GM18867 (cell line): Measurements from ENCODE around the gene NDFIP2.
A peak's percentile ranks its signal among the peaks of the same experiment; 100 is the strongest.

Source experiments
- ATAC-seq: cut with Tn5 transposase; IDR thresholded peaks from one replicate; pipeline ENCODE4 v1.9.1; 2021; ENCODE audit warnings: mild to moderate bottlenecking, moderate library complexity; ENCODE audit not compliant: unreplicated experiment

The NDFIP2 gene

GRCh38 chr13:79457948-79458347 is 23.0 kb upstream of the NDFIP2 start:
- no peak for ATAC-seq

- no peak for ATAC-seq
These were observed 22.5 kb upstream of the NDFIP2 start for GRCh38 chr13:79458436-79458835.

- no peak for ATAC-seq
These were observed 21.0 kb upstream of the NDFIP2 start for GRCh38 chr13:79459906-79460305.

DNA sequence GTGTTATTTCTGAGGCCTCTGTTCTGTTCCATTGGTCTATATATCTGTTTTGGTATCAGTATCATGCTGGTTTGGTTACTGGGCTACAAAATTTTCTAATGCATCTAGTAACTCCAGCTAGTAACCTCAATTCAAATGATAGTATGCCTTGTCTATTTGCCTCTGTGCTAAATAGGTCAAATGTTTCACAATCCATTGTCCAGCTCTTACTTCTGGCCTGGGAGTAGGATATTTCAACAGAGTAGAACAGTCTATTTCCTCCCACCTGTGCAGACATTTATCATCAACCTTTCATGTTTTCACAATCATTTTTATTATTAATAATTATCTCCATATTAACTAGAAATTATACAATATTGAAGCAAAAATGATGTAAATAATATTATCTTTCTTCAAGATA is 18.1 kb upstream of the NDFIP2 start:
- ATAC-seq, result no peak

DNA sequence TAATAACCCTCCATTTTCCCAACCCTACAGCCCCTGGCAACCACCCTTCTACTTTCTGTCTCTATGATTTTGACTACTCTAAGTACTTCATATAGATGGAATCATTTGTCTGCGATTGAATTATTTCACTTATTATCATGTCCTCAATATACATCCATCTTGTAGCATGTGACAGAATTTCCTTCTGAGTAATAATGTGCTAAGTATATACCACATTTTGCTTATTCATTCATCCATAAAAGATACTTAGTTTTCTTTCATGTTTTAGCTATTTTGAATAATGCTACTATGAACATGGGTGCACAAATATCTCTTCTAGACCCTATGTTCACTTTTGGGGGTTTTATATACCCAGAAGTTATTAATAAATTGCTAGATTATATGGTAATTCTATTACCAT is 17.4 kb upstream of the NDFIP2 start:
- no peak for ATAC-seq

GRCh38 chr13:79466872-79467271 is 14.1 kb upstream of the NDFIP2 start:
- no peak for ATAC-seq

DNA sequence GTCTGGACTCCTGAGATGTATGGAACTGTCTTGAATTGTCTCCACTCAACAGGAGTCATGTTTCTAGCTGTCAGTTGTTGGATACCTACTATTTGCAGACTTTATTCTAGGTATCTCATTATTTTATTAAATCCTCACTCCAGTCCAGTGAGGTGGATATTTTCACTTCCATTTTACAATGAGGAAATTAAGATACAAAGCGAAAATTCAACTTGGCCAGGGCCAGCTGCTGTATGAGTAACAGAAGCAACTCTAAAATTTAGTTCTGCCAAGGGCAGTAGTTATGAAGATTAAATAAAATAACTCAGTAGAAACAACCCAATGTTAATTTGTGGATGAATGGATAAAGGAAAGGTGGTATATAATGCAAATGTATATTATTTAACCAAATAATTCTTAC is 12.6 kb upstream of the NDFIP2 start:
- no peak for ATAC-seq

- ATAC-seq, result peak; percentile 70
These were observed 12.1 kb upstream of the NDFIP2 start for GRCh38 chr13:79468819-79469218.

DNA sequence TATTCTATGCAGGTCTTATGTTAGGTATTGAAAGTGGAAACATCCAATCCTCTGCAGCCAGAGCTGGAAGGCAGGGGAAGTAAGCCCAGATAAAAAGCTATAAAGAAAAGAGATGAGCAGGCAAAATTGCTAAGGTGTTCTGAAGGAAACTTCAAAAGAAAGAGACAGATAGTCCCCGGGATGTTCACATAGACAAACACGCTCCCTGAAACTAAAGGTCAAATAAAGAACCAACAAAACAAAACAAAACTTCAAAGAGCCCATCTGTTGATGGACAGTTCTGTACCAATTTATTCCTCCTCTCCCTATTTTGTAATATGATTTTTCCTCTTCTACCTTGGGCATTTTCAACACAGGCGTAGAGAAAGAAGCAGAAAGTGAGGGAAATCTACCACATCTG is 11.3 kb upstream of the NDFIP2 start:
- no peak for ATAC-seq

DNA sequence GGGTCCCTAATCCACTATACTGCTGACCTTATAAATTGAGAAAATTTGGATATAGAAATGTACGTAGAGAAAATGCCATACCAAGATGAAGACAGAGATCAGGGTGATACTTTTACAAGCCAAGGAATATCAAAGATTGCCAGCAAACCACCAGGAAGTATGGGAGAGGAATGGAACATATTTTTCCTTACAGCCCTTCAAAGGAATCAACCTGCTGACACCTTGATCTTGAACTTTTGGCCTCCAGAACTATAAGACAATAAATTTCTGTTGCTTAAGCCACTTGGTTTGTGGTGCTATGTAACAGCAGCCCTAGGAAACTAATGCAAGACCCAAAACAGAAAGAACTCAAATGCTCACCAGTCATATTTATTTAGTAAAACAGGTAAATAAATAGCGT is 10.3 kb upstream of the NDFIP2 start:
- no peak for ATAC-seq

- no peak for ATAC-seq
These were observed 5.4 kb upstream of the NDFIP2 start for GRCh38 chr13:79475569-79475968.

GRCh38 chr13:79477968-79478367 is 3.0 kb upstream of the NDFIP2 start:
- no peak for ATAC-seq

GRCh38 chr13:79479882-79480281 is 1.1 kb upstream of the NDFIP2 start:
- ATAC-seq, result no peak

- peak; percentile 32 for ATAC-seq
These were observed 714 bp downstream of the NDFIP2 start for GRCh38 chr13:79481685-79482052.

GRCh38 chr13:79482281-79482970 is 1.5 kb downstream of the NDFIP2 start:
- ATAC-seq, result no peak

- no peak for ATAC-seq
These were observed 2.2 kb downstream of the NDFIP2 start for GRCh38 chr13:79483086-79483706.

- ATAC-seq, result no peak
These were observed 4.3 kb downstream of the NDFIP2 start for GRCh38 chr13:79485014-79485811.

GRCh38 chr13:79486433-79487188 is 5.7 kb downstream of the NDFIP2 start:
- no peak for ATAC-seq

DNA sequence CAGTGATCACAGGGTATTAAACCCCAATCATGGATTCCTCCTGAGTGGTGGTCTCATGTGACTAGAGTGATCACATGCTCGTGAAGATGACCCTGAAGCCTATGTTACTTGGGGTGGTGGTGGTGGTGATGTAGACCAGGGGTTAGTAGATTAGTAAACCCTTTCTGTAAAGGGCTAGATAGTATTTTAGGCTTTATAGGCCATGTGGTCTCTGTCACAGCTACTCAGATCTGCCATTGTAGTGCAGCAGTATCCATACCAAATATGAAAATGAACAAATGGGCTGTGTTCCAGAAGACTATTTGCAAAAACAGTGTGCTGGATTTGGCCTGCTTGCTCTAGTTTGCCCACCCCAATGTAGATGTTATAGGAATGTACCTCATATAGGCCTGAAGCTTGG is 9.4 kb downstream of the NDFIP2 start:
- no peak for ATAC-seq

- ATAC-seq, result no peak
These were observed 9.9 kb downstream of the NDFIP2 start for GRCh38 chr13:79490824-79491223.

DNA sequence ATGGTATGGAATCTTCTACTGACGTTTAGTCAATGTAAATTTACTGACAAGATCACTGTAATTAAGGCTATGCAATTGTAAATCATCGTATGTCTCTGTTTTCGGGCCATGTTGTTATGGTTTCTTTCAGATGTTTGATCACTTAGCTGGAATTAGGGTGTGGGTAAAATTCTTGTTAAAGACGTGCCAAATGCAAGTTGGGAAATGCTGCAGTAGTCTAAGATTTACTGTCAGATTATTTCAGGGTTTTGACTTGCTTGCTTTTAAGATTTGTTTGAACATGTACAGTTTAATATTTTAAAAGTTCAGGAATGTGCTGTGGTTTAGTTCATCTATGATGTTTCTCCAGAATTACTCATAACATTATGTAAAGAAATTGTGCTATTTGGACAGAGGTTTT is 10.8 kb downstream of the NDFIP2 start:
- ATAC-seq, result no peak
